Hepatocyte (in vitro differentiated cells): ENCODE results near the gene CD44. TPM values are rescaled to one million over a fixed set of nuclear protein-coding genes. Genes with fewer than 3 reads are reported as not detected.

ENCODE experiments used
- DNase-seq: peaks from one replicate; pipeline ENCODE4 v3.0.0-alpha.2; 2016; ENCODE audit warnings: low spot score
- H2AFZ ChIP-seq: fragments of 200-600 bp; sonication (generic); 2 replicates; pipeline ENCODE4 v1.6.0; 2016; ENCODE audit warnings: antibody characterized with exemption, mild to moderate bottlenecking
- H3K27ac ChIP-seq: fragments of 200-600 bp; sonication (generic); 2 replicates; pipeline ENCODE4 v1.5.1; 2016; ENCODE audit warnings: mild to moderate bottlenecking
- H3K27me3 ChIP-seq: fragments of 200-600 bp; sonication (generic); 2 replicates; pipeline ENCODE4 v1.6.1; 2016
- H3K36me3 ChIP-seq: fragments of 200-600 bp; sonication (generic); replicated peaks from 2 replicates; pipeline ENCODE4 v1.5.1; 2016; ENCODE audit warnings: low read depth; ENCODE audit not compliant: insufficient read depth
- H3K4me1 ChIP-seq: fragments of 200-600 bp; sonication (generic); 2 replicates; pipeline ENCODE4 v1.5.1; 2016; ENCODE audit warnings: mild to moderate bottlenecking, moderate library complexity; ENCODE audit not compliant: insufficient read depth
- H3K4me2 ChIP-seq: fragments of 200-600 bp; sonication (generic); 2 replicates; pipeline ENCODE4 v1.6.0; 2016
- H3K4me3 ChIP-seq: fragments of 200-600 bp; sonication (generic); 2 replicates; pipeline ENCODE4 v1.5.1; 2016; ENCODE audit warnings: mild to moderate bottlenecking
- H3K79me2 ChIP-seq: fragments of 200-600 bp; sonication (generic); 2 replicates; pipeline ENCODE4 v1.6.0; 2017; ENCODE audit warnings: mild to moderate bottlenecking
- H3K9me2 ChIP-seq: fragments of 200-600 bp; sonication (generic); replicated peaks from 2 replicates; pipeline ENCODE4 v1.6.0; 2017; ENCODE audit warnings: mild to moderate bottlenecking; ENCODE audit not compliant: insufficient read depth
- H3K9me3 ChIP-seq: fragments of 200-600 bp; sonication (generic); 2 replicates; pipeline ENCODE4 v1.5.1; 2016; ENCODE audit warnings: low read depth, mild to moderate bottlenecking
- H4K20me1 ChIP-seq: fragments of 200-600 bp; sonication (generic); 2 replicates; pipeline ENCODE4 v1.6.0; 2016; ENCODE audit warnings: mild to moderate bottlenecking; ENCODE audit not compliant: insufficient read depth, poor library complexity, severe bottlenecking
- EZH2 ChIP-seq: fragments of 200-600 bp; sonication (generic); IDR thresholded peaks from 2 replicates; pipeline ENCODE4 v1.6.1; 2016; ENCODE audit warnings: antibody characterized with exemption, mild to moderate bottlenecking, borderline replicate concordance
- EZH2phosphoT487 ChIP-seq: fragments of 200-600 bp; sonication (generic); IDR thresholded peaks from one replicate; pipeline ENCODE4 v1.6.1; 2018; ENCODE audit warnings: antibody characterized with exemption, mild to moderate bottlenecking, low read depth, moderate library complexity; ENCODE audit not compliant: unreplicated experiment, severe bottlenecking
- WGBS: methylation state at CpG from one replicate; pipeline ENCODE4 v1.1.6; 2016; ENCODE audit warnings: low lambda C conversion rate; ENCODE audit errors: missing lambda C conversion rate; 5-methylcytosine and 5-hydroxymethylcytosine counted together
- polyA plus RNA-seq: library from polyadenylated mRNA; unstranded; fragments of >200 nt; fragmentation: Nextera tagmentation; extraction: Ambion mirVana; gene quantifications from 2 replicates; pipeline ENCODE4 v1.2.1, GENCODE V29; 2016
- total RNA-seq: library from RNA; depleted of rRNA; stranded (reverse); fragments of >200 nt; gene quantifications from 2 replicates; pipeline ENCODE4 v1.2.3, GENCODE V29; 2014
- TF ChIP-seq, protein P1 (sequence below): fragments of 200-600 bp; sonication (generic); IDR thresholded peaks from 2 replicates; pipeline ENCODE4 v1.5.1; 2016; ENCODE audit warnings: antibody characterized with exemption, mild to moderate bottlenecking; ENCODE audit not compliant: poor library complexity

Gene CD44
- total and polyA plus RNA-seq, 2 experiments from 2014 or later, result 17.5 to 29.5 TPM

DNA sequence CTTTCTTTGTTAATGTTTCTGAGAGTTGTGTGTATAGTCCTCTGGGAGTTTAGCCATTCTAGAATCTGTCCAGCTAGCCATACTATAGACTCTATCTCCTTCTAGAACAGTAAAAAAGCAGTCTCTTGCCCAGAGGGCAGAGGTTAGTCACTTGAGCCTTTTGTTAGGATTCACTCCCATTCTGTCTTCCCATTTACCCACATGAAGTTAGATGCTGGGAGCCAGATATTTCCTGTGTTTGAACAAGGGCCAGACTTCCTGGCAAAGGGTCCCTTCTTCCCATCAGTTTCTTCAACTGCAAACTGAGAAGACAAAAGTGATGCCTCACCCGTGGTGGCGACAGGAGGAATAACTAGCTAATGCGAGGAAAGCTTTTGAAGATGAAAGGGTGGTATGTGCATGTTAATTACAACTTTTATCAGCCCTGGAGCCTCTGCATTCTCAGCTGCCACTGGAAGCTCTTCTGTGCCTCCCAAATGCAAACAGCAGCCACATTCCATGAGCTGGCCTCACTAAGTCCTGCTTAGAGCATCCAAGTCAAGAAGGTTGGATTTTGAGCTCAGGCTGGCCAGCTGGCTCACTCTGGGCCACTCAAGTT, 12.8 kb downstream of the CD44 start:
- no peak overlapping the region for H3K4me3 ChIP-seq
- no peak for DNase-seq
- H4K20me1 ChIP-seq, result no peaks in the 10 kb centered on the region
- H3K4me2 ChIP-seq, result no peak overlapping the region
- no peak overlapping the region for H3K27ac ChIP-seq
- H3K36me3 ChIP-seq, result no peaks in the 10 kb centered on the region
- H3K9me2 ChIP-seq, result no peaks in the 10 kb centered on the region
- H3K79me2 ChIP-seq, result no peaks in the 10 kb centered on the region
- 29% methylated on average over 3 of the region's 3 CpGs for WGBS
- H3K27me3 ChIP-seq, result no peaks in the 10 kb centered on the region
- H2AFZ ChIP-seq, result no peak overlapping the region
- no peak for TF ChIP-seq EZH2phosphoT487
- TF ChIP-seq, protein P1, sequence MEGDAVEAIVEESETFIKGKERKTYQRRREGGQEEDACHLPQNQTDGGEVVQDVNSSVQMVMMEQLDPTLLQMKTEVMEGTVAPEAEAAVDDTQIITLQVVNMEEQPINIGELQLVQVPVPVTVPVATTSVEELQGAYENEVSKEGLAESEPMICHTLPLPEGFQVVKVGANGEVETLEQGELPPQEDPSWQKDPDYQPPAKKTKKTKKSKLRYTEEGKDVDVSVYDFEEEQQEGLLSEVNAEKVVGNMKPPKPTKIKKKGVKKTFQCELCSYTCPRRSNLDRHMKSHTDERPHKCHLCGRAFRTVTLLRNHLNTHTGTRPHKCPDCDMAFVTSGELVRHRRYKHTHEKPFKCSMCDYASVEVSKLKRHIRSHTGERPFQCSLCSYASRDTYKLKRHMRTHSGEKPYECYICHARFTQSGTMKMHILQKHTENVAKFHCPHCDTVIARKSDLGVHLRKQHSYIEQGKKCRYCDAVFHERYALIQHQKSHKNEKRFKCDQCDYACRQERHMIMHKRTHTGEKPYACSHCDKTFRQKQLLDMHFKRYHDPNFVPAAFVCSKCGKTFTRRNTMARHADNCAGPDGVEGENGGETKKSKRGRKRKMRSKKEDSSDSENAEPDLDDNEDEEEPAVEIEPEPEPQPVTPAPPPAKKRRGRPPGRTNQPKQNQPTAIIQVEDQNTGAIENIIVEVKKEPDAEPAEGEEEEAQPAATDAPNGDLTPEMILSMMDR, result no peak
- TF ChIP-seq EZH2, result no peak
- H3K9me3 ChIP-seq, result no peaks in the 10 kb centered on the region
- no peaks in the 10 kb centered on the region for H3K4me1 ChIP-seq

DNA sequence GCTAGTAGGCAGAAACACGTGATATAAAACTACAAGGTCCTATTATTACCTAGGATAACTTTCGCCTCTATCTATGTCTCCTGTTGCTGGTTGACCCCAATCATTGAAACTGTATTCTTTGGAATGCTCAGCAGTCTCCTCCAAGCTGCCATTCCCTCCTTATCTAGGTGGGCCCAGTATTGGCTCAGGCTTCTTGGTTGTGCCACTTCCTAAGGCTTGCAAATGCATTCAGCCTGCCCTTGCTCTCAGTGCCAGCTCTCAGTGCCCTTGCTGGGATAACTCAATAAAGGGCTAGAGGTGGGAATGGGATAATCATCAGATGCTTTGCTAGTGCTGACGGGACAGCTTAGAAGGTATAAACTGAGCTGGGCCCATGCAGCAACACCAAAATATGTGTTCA, 13.6 kb downstream of the CD44 start:
- Histone ChIP-seq H3K36me3 (no peaks in the 10 kb centered on the region), H3K4me2 (no peak overlapping the region), H3K9me3 (no peaks in the 10 kb centered on the region), H3K9me2 (no peaks in the 10 kb centered on the region), H3K27ac (no peak overlapping the region), H3K4me3 (no peak overlapping the region), H3K27me3 (no peaks in the 10 kb centered on the region), H3K79me2 (no peaks in the 10 kb centered on the region), H2AFZ (no peak overlapping the region), H3K4me1 (no peaks in the 10 kb centered on the region), H4K20me1 (no peaks in the 10 kb centered on the region)
- DNase-seq, result no peak
- 80% methylated on average over 3 of the region's 3 CpGs for WGBS
- TF ChIP-seq EZH2phosphoT487 (no peak), EZH2 (no peak)
- TF ChIP-seq, protein P1, result no peak

- Histone ChIP-seq H4K20me1 (no peaks in the 10 kb centered on the region), H3K4me2 (no peak overlapping the region), H3K4me3 (no peak overlapping the region), H3K4me1 (peaks cover 4% of the 10 kb centered on the region), H2AFZ (no peak overlapping the region), H3K36me3 (no peaks in the 10 kb centered on the region), H3K27ac (no peak overlapping the region), H3K9me2 (no peaks in the 10 kb centered on the region), H3K9me3 (no peaks in the 10 kb centered on the region), H3K79me2 (no peaks in the 10 kb centered on the region), H3K27me3 (no peaks in the 10 kb centered on the region)
- 94% methylated on average over 2 of the region's 2 CpGs for WGBS
- no peak for DNase-seq
- TF ChIP-seq, protein P1, result no peak
- TF ChIP-seq EZH2 (no peak), EZH2phosphoT487 (no peak)
Observed at GRCh38 chr11:35153280-35153679, 14.3 kb downstream of the CD44 start.

GRCh38 chr11:35154952-35155351, 16.0 kb downstream of the CD44 start:
- Histone ChIP-seq H3K9me2 (no peaks in the 10 kb centered on the region), H3K4me2 (no peak overlapping the region), H3K79me2 (no peaks in the 10 kb centered on the region), H2AFZ (no peak overlapping the region), H4K20me1 (no peaks in the 10 kb centered on the region), H3K27ac (no peak overlapping the region), H3K27me3 (no peaks in the 10 kb centered on the region), H3K4me3 (no peak overlapping the region), H3K9me3 (no peaks in the 10 kb centered on the region), H3K4me1 (peaks cover 15% of the 10 kb centered on the region), H3K36me3 (no peaks in the 10 kb centered on the region)
- 100% methylated on average over 1 of the region's 1 CpG for WGBS
- TF ChIP-seq EZH2 (no peak), EZH2phosphoT487 (no peak)
- TF ChIP-seq, protein P1, result no peak
- DNase-seq, result no peak
